Ovary (tissue), 9 donors: Measurements from ENCODE around the gene SYT6. TPM values are rescaled to one million over a fixed set of nuclear protein-coding genes. Genes with fewer than 3 reads are reported as not detected.

ENCODE experiments used
- DNase-seq, 5 donors: peaks; one replicate each; pipeline ENCODE4 v3.0.0-alpha.2; 2019 to 2020
- H3K27ac ChIP-seq, 2 donors: fragments of 200-600 bp; one replicate each; pipeline versions ENCODE4 v1.5.1 to v1.8.0; 2019 to 2022
- H3K27me3 ChIP-seq: fragments of 200-600 bp; one replicate; pipeline ENCODE4 v1.8.0; 2022
- H3K36me3 ChIP-seq: fragments of 200-600 bp; sonication (generic); one replicate; pipeline ENCODE4 v1.5.1; 2019
- H3K4me1 ChIP-seq: one replicate; pipeline ENCODE4 v1.8.1; 2013; ENCODE audit warnings: mild to moderate bottlenecking, moderate library complexity; ENCODE audit not compliant: insufficient read depth
- H3K4me3 ChIP-seq: fragments of 200-600 bp; sonication (generic); one replicate; pipeline ENCODE4 v1.5.1; 2017
- H3K9me3 ChIP-seq, 2 donors: fragments of 200-600 bp in 1 of 2; sonication (generic) in 1 of 2; one replicate each; pipeline versions ENCODE4 v1.5.1 to v1.8.1; 2013 to 2019; ENCODE audit warnings: mild to moderate bottlenecking in 1 of 2, moderate library complexity in 1 of 2
- CTCF ChIP-seq, 3 donors: fragments of 450-650 bp in 2 of 3; fragments of 200-600 bp in 1 of 3; IDR thresholded peaks; one replicate each; pipeline versions ENCODE4 v1.5.1 to v1.8.0; 2016 to 2022; ENCODE audit warnings: antibody characterized with exemption in 3 of 3, mild to moderate bottlenecking in 1 of 3
- EP300 ChIP-seq: sonication (generic); formaldehyde crosslinking; IDR thresholded peaks from one replicate; pipeline ENCODE4 v1.6.1; 2017; ENCODE audit warnings: antibody characterized with exemption
- POLR2A ChIP-seq: fragments of 450-650 bp; IDR thresholded peaks from one replicate; pipeline ENCODE4 v1.6.1; 2017; ENCODE audit warnings: antibody characterized with exemption, mild to moderate bottlenecking, moderate library complexity
- WGBS, 3 donors: extraction: QIAGEN DNeasy Blood & Tissue Kit in 1 of 3; methylation state at CpG; one replicate each; pipeline versions ENCODE4 v1.1.5 to v1.1.7; 2013 to 2017; 5-methylcytosine and 5-hydroxymethylcytosine counted together
- intact Hi-C, 4 donors: fragments of 100-400 bp; cut with DNase I; formaldehyde crosslinking; loops; one replicate each; pipeline versions ENCODE4 v1.11.0 to v1.15.1; 2022 to 2023
- polyA plus RNA-seq, 2 donors: library from polyadenylated mRNA; stranded (reverse); fragments of 200-250 nt in 1 of 2; fragments of 350-450 nt in 1 of 2; fragmentation: Illumina TruSeq in 1 of 2; extraction: RNeasy Lipid Tissue Mini Kit (QIAGEN cat#74804) in 1 of 2; gene quantifications; one replicate each; pipeline ENCODE4 v1.2.3, GENCODE V29; 2013 to 2014
- total RNA-seq, 7 donors: library from RNA; depleted of rRNA in 2 of 7; stranded (reverse); fragments of >200 nt in 2 of 7; fragmentation: NEBNext Ultra II Directional in 3 of 7; extraction: Animal tissue kit (Norgen Biotek cat#: 25700) in 3 of 7; gene quantifications; one replicate each; pipeline versions ENCODE4 v1.1.0 to v1.2.4, GENCODE V29; 2016 to 2023
- donor health status: DM: no; HTN: no; CAD: no; lungs with moderate emphysema.
- donor health status: DM: no; HTN: no; CAD: no.
- donor health status: Bipolar disorder and iron deficiency.
- donor health status: DM: yes; HTN: yes; CAD: no.
- donor health status: DM: no; HTN: no; CAD: no.
- donor health status: DM: yes; HTN: yes; CAD: no.

The SYT6 gene
- total and polyA plus RNA-seq, 9 donors: 0.13 to 2.2 (median 0.35) TPM

- Histone ChIP-seq H3K36me3 (no peaks in the 10 kb centered on the region), H3K27ac (no peak overlapping the region), H3K4me3 (no peak overlapping the region), H3K27me3 (no peaks in the 10 kb centered on the region), H3K4me1 (peaks cover 3% of the 10 kb centered on the region), H3K9me3 (no peaks in the 10 kb centered on the region)
- WGBS, 3 donors: 82 to 92% (median 91%) methylated on average over 8 of the region's 8 CpGs
- intact Hi-C loops: no loop called here
- TF ChIP-seq EP300 (no peak), CTCF (IDR thresholded peaks at IDR 0.05) (no peak), POLR2A (no peak)
- no peak for DNase-seq
Measured at GRCh38 chr1:114086601-114087368, 66.9 kb downstream of the SYT6 start.

- no peaks in the 10 kb centered on the region for H3K9me3 ChIP-seq
- 92 to 98% (median 98%) methylated on average over 2 of the region's 2 CpGs for WGBS, 3 donors
- H3K4me1 ChIP-seq: peaks cover 10% of the 10 kb centered on the region
- no peak for DNase-seq
- no peak overlapping the region for H3K27ac ChIP-seq
- no peak overlapping the region for H3K4me3 ChIP-seq
- TF ChIP-seq EP300 (no peak), POLR2A (no peak), CTCF (IDR thresholded peaks at IDR 0.05) (no peak)
- intact Hi-C loops: no loop called here
- no peaks in the 10 kb centered on the region for H3K27me3 ChIP-seq
- no peaks in the 10 kb centered on the region for H3K36me3 ChIP-seq
Measured at GRCh38 chr1:114082867-114083585, 70.6 kb downstream of the SYT6 start.

- WGBS, 3 donors: 75 to 85% (median 78%) methylated on average over 2 of the region's 2 CpGs
- Histone ChIP-seq H3K4me1 (peaks cover 10% of the 10 kb centered on the region), H3K36me3 (no peaks in the 10 kb centered on the region), H3K27ac (no peak overlapping the region), H3K27me3 (no peaks in the 10 kb centered on the region), H3K4me3 (no peak overlapping the region), H3K9me3 (no peaks in the 10 kb centered on the region)
- intact Hi-C loops: no loop called here
- DNase-seq: no peak
- TF ChIP-seq POLR2A (no peak), CTCF (IDR thresholded peaks at IDR 0.05) (no peak), EP300 (no peak)
Measured at GRCh38 chr1:114082304-114082630, 71.4 kb downstream of the SYT6 start.

GRCh38 chr1:114081437-114082303 lies 72.0 kb downstream of the SYT6 start:
- Histone ChIP-seq H3K27me3 (no peaks in the 10 kb centered on the region), H3K36me3 (no peaks in the 10 kb centered on the region), H3K4me1 (peaks cover 10% of the 10 kb centered on the region), H3K27ac (peak overlapping the region in 1 of 2 donors; percentile 39), H3K9me3 (no peaks in the 10 kb centered on the region), H3K4me3 (no peak overlapping the region)
- TF ChIP-seq POLR2A (no peak), CTCF (IDR thresholded peaks at IDR 0.05) (no peak), EP300 (no peak)
- intact Hi-C loops: no loop called here
- 22 to 46% (median 24%) methylated on average over 16 to 17 of the region's 17 CpGs for WGBS, 3 donors
- peak; percentile 18 to 43 (median 21) for DNase-seq
